GM12891 (cell line): ENCODE results near the gene RBM28.

ENCODE experiments used
- POLR2A ChIP-seq: IDR thresholded peaks from 2 replicates; pipeline ENCODE4 v1.6.1; 2011; ENCODE audit warnings: low read depth, low read length, control low read depth
- POLR2AphosphoS5 ChIP-seq: IDR thresholded peaks from 2 replicates; pipeline ENCODE4 v1.6.1; 2011; ENCODE audit warnings: low read depth, low read length, control low read depth
- POU2F2 ChIP-seq: IDR thresholded peaks from 2 replicates; pipeline ENCODE4 v1.6.1; 2011; ENCODE audit warnings: low read depth, mild to moderate bottlenecking, control low read depth, low read length, moderate library complexity
- TAF1 ChIP-seq: IDR thresholded peaks from 2 replicates; pipeline ENCODE4 v1.6.1; 2011; ENCODE audit warnings: low read depth, low read length, control low read depth

- TF ChIP-seq POLR2A = no peak
- no peak for TF ChIP-seq POU2F2
- no peak for TF ChIP-seq POLR2AphosphoS5
- no peak for TF ChIP-seq TAF1
These were observed 43.8 kb upstream of the RBM28 start for GRCh38 chr7:128387216-128388144.
